Inflammatory macrophage (primary cell): ENCODE measurements around the gene OXTR.

Source experiments
- DNase-seq, 2 donors: peaks; one replicate each; pipeline ENCODE4 v3.0.0-alpha.2; 2020 to 2022
- total RNA-seq, 18 experiments: gene quantifications; one replicate each; lab custom pipeline; 2026; ENCODE audit warnings: mixed read lengths in 6 of 18, inconsistent platforms in 2 of 18; lab: John Stamatoyannopoulos, UW

Gene OXTR
- total RNA-seq: 0.07 to 2.8 (median 0.26) reads per million in 18 experiments

DNA sequence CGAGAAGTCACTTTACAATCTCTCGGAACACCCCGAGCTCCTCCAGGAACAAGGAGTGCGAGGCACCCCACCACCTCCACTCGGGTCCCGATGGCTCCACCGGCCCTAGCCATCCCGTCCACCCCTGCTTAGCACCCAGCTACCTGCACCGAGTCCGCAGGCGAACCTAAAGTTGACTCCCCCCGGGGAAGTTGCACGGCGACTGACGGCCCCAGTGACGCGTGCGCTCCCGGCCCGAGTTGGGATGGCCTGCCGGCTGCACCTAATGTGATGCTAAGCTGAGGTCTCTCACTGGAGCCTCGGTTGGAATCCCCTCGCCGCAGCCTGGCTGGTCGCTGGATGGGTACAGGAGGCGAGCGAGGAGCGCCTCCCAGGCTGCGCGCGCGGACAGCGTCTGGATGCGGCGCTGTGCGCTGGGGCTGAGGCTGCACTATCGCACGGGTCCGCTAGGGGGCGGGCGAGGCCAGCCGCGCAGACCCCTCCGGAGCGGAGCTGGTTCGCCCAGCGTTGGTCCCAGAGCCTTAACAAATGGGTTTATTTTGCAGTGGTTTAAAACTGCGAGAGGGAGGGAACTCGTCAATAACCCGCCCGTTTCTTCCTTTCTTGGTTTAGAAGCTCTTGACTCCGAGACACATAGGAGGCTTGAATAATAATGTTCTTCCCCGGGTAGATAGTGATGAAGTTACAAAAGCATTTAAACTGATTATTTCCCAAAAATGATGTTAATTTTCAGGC is at the start of gene OXTR:
Gene OXTR, minus strand, starts transcription at position 526 of the 735 bp plus-strand sequence. CDS start 1,426 bp downstream, outside the sequence.
- peak; percentile 33 to 47 for DNase-seq

GRCh38 chr3:8817486-8817885 is 48.1 kb upstream of the OXTR start:
- no peak for DNase-seq

DNA sequence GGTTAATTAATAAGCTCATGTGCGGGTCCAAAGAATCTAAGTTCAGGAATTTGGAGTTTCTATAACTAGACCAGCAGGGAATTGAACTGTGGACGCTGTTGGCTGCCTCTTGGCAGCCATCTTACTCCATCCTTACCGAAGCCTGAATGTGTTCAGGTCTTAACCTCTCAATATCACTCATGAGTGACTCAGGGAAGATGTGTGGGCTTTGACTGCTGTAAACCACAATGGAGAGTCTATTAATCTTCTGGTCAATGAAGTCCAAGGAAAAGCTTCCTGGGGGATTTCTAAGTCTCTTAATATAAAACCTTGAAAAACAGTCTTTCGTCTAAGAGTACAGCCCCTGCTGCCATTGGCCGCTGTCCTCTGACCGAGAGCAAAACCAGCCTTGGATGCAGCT is 46.7 kb upstream of the OXTR start:
- no peak for DNase-seq

DNA sequence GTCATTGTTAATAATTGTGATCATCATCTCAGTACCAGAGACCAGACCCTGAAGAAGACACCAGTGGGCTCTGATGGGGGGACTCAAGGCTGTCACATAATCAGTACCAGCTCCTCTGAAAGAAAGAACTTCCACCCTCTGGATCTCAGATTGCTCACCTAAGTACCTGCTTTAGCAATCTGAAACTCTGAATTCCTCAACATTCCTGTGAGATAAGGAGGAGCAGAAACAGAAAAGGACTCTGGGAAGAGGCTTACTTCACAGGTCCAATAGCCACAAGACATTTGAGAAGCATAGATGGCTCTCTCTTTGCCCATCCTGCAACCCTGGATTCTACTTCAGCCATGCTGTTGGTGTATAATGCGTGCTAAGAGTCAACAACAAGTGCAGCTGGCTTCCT is 44.0 kb upstream of the OXTR start:
- no peak for DNase-seq

- DNase-seq: no peak
These were observed 41.1 kb upstream of the OXTR start for GRCh38 chr3:8810561-8810960.

DNA sequence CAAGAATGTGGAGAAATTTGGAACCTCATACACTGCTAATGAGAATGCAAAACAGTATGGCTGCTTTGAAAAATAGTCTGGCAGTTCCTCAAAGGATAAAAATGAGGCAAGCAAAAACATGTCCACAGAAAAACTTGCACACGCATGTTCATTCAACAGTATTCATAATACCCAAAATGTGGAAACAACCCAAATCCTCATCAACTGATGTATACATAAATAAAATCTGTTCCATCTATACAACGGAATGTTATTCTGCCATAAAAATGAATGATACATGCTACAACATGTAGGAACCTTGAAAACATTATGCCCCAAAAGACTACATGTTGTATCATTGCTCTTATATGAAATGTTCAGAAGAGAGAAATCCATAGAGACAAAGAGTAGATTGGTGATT is 36.4 kb upstream of the OXTR start:
- DNase-seq: no peak

- no peak for DNase-seq
These were observed 32.8 kb upstream of the OXTR start for GRCh38 chr3:8802256-8802655.

DNA sequence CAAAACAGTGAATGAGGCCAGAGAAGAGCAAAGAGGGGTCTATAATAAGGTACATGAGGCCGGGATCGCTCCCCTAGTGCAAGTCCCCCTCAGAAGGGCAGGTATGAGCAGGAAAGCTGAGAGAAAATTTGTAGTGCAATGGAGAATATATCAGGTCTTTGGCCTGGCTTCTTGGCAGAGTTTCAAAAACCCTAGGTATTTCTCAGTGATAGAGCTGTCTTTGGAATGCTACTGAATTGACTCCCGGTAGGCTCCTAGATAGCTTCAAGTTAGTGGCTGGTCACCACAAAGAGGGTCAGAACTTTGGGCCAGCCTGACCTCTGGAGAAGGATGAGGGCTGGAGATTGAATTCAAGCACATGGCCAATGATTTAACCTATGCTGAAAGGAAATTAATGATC is 30.6 kb upstream of the OXTR start:
- no peak for DNase-seq

DNA sequence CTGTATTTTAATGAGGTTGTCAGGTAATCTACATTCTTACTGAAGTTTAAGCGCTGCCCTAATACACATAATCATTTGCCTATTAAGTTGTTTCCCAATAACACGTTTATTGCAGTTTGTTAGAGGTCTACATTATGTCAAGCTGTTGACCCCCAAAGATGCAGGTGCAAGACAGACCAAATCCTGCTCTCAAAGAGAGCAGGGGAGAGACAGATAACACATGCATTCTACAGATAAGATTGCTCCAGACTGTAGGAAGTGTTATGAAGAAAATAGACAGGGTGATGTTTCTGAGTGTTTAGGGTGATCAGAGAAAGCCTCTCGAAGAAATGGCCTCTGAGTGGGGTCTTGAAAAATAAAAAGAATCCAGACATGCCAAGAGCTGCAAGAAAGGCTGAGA is 24.8 kb upstream of the OXTR start:
- DNase-seq: no peak

GRCh38 chr3:8793242-8793641 is 23.8 kb upstream of the OXTR start:
- DNase-seq: no peak

GRCh38 chr3:8790529-8790928 is 21.1 kb upstream of the OXTR start:
- DNase-seq: no peak

- no peak for DNase-seq
These were observed 15.4 kb upstream of the OXTR start for GRCh38 chr3:8784676-8785435.

- DNase-seq: peak; percentile 2 to 44
These were observed 10.9 kb upstream of the OXTR start for GRCh38 chr3:8780279-8780678.

DNA sequence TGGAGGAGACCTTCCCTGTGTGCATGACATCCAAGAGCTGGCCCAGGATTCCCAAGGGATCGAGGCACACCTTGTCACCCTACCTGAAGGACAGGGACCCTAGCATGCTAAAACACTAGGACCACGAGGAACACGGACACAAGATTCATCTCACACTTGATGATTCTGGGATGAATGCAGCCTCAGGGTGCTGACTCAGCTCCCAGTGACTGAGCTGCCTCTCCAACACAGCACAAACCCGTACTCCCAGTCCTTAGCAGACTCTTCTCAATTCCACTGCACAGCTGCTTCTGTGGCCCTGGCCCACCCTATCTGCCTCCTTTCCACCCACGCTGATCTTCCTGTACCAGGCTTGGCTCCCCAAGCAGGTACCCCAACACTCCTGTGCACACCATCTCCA is 9.1 kb upstream of the OXTR start:
- DNase-seq: no peak

GRCh38 chr3:8777978-8778267 is 8.5 kb upstream of the OXTR start:
- no peak for DNase-seq

DNA sequence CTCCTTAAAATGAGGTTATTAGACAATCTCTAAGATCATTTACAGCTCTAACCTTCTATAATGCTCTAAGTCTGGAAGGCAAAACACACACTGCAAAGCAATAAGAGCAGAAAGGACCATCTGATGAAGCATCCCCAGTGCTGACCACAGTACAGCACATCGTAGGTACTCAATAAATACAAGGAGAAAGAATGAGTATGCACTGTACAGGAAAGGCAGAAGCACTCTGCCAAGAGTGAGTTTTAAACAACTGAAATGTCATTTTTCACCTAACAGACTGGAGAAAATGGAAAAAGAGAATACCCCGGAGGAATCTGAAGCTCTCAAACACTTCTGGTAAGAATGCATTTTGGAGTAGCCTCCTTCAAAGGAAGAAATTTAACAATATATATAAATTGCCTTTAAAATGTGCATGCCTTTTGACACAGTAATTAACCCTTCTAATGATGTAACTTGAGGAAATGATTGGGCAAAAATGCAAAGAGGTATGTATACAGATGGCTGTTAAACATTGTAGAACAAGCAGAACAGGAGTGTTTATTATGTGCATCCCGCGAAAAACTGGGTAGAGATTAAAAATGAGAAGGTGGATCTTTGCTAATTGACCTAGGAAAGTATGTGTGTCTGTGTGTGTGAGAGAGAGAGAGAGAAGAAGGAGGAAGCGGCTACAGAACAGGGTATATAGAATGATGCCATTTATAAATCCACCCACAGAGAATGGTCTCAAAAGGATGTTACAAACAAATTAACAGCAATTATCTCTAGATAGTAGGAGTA is 8.0 kb upstream of the OXTR start:
- no peak for DNase-seq

GRCh38 chr3:8776406-8776805 is 7.0 kb upstream of the OXTR start:
- DNase-seq: no peak

- DNase-seq: no peak
These were observed 6.2 kb upstream of the OXTR start for GRCh38 chr3:8775602-8776001.

DNA sequence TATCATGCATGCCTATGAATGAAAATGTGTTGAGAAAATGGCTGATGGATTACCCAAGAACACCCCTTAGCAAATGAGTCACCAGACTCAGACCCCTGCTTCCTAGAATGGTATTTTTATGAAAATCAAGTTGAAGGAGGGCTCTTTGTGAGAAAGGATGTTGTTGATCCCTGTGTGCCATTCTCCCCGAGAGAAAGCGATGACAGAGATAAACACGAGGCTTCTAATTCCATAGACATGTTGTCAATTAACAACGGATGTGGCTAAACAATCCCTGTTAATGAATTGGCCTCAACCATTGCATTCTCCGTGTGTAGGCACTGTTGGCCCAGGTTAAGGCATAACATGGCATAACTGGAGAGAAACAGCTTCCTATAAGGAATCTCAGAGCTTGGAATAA is 5.8 kb upstream of the OXTR start:
- no peak for DNase-seq

- DNase-seq: no peak
These were observed 4.6 kb upstream of the OXTR start for GRCh38 chr3:8773941-8774542.

DNA sequence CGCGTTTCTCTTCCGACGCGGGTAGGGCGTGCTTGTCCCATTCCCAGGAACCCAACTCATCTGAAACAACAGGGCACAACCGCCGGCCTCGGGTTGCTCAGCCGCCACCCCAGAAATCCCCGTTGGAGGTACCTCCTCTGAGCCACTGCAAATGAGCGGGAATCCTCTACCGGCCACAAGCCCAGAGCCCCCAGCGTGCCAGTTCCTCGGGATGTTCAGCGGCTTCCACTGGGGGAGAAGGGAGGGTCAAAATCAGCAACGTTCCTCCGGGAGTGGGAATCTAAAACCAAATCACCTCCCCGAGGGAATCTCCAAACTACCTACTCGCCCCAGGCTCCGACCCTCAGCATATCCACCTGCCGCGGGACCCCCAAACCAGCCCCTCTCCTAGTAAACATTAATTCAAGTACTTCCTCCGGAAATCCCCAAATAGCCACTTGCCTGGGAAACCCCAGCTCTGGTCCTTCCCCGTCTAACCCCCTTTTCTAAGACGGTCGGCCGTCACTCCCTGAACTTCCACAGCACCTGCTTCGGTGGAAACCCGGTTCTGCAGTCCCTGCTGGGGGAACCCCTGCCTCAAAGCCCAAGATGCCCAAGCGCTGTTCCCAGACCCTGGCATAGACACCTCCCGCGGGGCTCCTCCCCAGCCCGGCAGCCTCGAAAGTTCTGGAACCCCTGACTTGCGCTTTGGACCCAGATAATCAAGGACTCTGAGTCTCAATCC is 887 bp downstream of the OXTR start:
- no peak for DNase-seq

DNA sequence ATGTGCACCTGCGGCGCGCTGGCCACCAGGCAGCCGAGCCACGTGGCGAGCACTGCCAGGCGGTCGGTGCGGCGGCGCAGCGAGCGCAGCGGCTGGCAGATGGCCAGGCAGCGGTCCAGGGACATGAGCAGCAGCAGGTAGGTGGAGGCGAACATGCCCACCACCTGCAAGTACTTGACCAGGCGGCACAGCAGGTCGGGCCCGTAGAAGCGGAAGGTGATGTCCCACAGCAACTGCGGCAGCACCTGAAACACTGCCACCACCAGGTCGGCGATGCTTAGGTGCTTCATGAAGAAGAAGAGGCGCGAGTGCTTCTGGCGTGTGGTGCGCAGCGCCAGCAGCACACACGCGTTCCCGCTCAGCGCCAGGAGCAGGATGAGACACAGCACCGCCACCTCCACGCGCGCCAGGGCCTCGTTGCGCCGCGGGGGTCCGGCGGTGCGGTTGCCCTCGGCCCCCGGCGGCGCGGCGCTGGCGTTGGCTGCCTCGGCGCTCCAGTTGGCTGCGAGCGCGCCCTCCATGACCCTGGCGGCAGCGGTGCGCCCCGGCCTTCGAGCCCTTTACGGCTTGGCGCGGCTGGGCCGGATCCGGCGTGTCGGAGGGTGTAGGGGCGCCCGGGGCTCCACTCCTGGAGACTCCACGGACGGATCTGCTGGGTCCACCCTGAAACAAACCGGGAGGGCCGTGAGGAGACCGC is 1.6 kb downstream of the OXTR start:
- no peak for DNase-seq
